PC-9 (cell line): ENCODE results near the gene KRTAP5-9. TPM values are rescaled to one million over a fixed set of nuclear protein-coding genes. Genes with fewer than 3 reads are reported as not detected.

Source experiments
- BruUV-seq: library from RNA; stranded (reverse); fragments of 400-500 nt; replicated peaks from 2 replicates; lab custom pipeline; 2021; lab: Mats Ljungman, UMichigan
- CTCF ChIA-PET: fragments of 300-600 bp; sonication (Branson Sonifier 250); formaldehyde crosslinking; loops from one replicate; lab custom pipeline; 2022; ENCODE audit warnings: antibody characterized with exemption; lab: Charles Lee
- POLR2A ChIA-PET: fragments of 300-600 bp; sonication (Branson Sonifier 250); formaldehyde crosslinking; loops from one replicate; lab custom pipeline; 2022; ENCODE audit warnings: antibody characterized with exemption; ENCODE audit not compliant: unreplicated experiment; lab: Charles Lee
- DNase-seq, 2 experiments: peaks; one replicate each; pipeline versions ENCODE4 v3.0.0 to v3.0.0-alpha.2; 2015 to 2022; ENCODE audit warnings: mixed read lengths in 1 of 2
- H2AFZ ChIP-seq: fragments of 200-600 bp; sonication (generic); 2 replicates; pipeline ENCODE4 v1.8.1; 2017; ENCODE audit warnings: antibody characterized with exemption
- H3F3A ChIP-seq: fragments of 200-600 bp; sonication (generic); 2 replicates; pipeline ENCODE4 v1.8.1; 2017; ENCODE audit warnings: antibody characterized with exemption, mild to moderate bottlenecking, low read depth; ENCODE audit not compliant: insufficient read depth
- H3K27ac ChIP-seq: fragments of 200-600 bp; sonication (generic); 2 replicates; pipeline ENCODE4 v1.6.1; 2016; ENCODE audit warnings: mixed run types
- H3K27me3 ChIP-seq: fragments of 200-600 bp; sonication (generic); 2 replicates; pipeline ENCODE4 v1.6.1; 2016; ENCODE audit warnings: low read depth, mixed run types; ENCODE audit not compliant: insufficient read depth
- H3K36me3 ChIP-seq: fragments of 200-600 bp; sonication (generic); 2 replicates; pipeline ENCODE4 v1.6.1; 2016; ENCODE audit warnings: low read depth, mixed run types
- H3K4me1 ChIP-seq: fragments of 200-600 bp; sonication (generic); replicated peaks from 2 replicates; pipeline ENCODE4 v1.6.1; 2016; ENCODE audit warnings: mixed run types; ENCODE audit not compliant: insufficient read depth
- H3K4me2 ChIP-seq: fragments of 200-600 bp; sonication (generic); 2 replicates; pipeline ENCODE4 v1.6.1; 2017; ENCODE audit warnings: mixed run types
- H3K4me3 ChIP-seq: fragments of 200-600 bp; sonication (generic); 2 replicates; pipeline ENCODE4 v1.6.1; 2016; ENCODE audit warnings: mixed run types
- H3K79me2 ChIP-seq: fragments of 200-600 bp; sonication (generic); 2 replicates; pipeline ENCODE4 v1.6.1; 2017; ENCODE audit warnings: low read depth, mixed run types
- H3K9me2 ChIP-seq: fragments of 200-600 bp; sonication (generic); 2 replicates; pipeline ENCODE4 v1.8.1; 2017; ENCODE audit warnings: mild to moderate bottlenecking; ENCODE audit not compliant: insufficient read depth
- H3K9me3 ChIP-seq: fragments of 200-600 bp; sonication (generic); 2 replicates; pipeline ENCODE4 v1.8.1; 2016; ENCODE audit warnings: low read depth; ENCODE audit not compliant: insufficient read depth
- H4K20me1 ChIP-seq: fragments of 200-600 bp; sonication (generic); 2 replicates; pipeline ENCODE4 v1.8.1; 2017; ENCODE audit not compliant: insufficient read depth
- CTCF ChIP-seq: fragments of 200-600 bp; sonication (generic); conservative IDR thresholded peaks from 2 replicates; pipeline ENCODE4 v1.6.1; 2017; ENCODE audit warnings: mixed run types, antibody characterized with exemption, mild to moderate bottlenecking, moderate library complexity
- EZH2 ChIP-seq: fragments of 200-600 bp; sonication (generic); IDR thresholded peaks from 2 replicates; pipeline ENCODE4 v1.8.0; 2017; ENCODE audit warnings: antibody characterized with exemption, low read depth
- intact Hi-C: fragments of 100-400 bp; cut with micrococcal nuclease; formaldehyde crosslinking; loops from one replicate; pipeline ENCODE4 v1.10.0; 2022; ENCODE audit not compliant: unreplicated experiment
- total RNA-seq: library from RNA; stranded (reverse); gene quantifications from 2 replicates; pipeline ENCODE4 v1.2.3, GENCODE V29; 2021

KRTAP5-9 gene
- total RNA-seq, 1 experiment from 2014 or later, result not detected

DNA sequence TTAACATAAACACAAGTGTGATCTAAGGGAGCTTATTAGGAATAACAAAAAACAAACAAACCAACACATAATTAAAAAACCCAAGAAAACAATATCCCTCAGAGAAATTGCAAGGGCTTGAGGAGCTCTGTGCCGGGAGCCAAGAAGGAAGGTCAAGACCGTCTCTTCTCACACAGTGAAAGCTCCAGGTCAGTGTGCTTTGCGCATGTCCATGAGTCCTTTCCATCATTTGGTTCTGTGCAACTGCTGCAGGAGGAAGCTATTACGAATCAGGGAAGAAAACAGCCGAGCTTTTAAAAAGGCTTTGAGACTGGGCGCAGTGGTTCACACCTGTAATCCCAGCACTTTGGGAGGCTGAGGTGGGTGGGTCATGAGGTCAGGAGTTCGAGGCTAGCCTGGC is 5.8 kb upstream of the KRTAP5-9 start:
- CTCF ChIA-PET, result no interaction called here
- BruUV-seq, result no TSS peak
- intact Hi-C loops, result no loop called here

GRCh38 chr11:71542879-71543777 is 5.1 kb upstream of the KRTAP5-9 start:
- H3K4me1 ChIP-seq, result 0 out of 2 replicates have a peak, but pooled peaks cover 5% of the 10 kb centered on the region
- ChIA-PET CTCF (no interaction called here), POLR2A (no interaction called here)
- H4K20me1 ChIP-seq, result no peaks in the 10 kb centered on the region
- no peak overlapping the region for H3K4me2 ChIP-seq
- intact Hi-C loops, result no loop called here
- no TSS peak for BruUV-seq
- H3K4me3 ChIP-seq, result no peak overlapping the region
- no peak overlapping the region for H3K27ac ChIP-seq
- H3K27me3 ChIP-seq, result peaks cover 25% of the 10 kb centered on the region
- no peak overlapping the region for H2AFZ ChIP-seq
- TF ChIP-seq CTCF (no peak), EZH2 (no peak)
- H3K9me3 ChIP-seq, result no peaks in the 10 kb centered on the region
- no peak for DNase-seq
- H3F3A ChIP-seq, result no peaks in the 10 kb centered on the region
- no peaks in the 10 kb centered on the region for H3K9me2 ChIP-seq
- H3K79me2 ChIP-seq, result no peaks in the 10 kb centered on the region
- no peaks in the 10 kb centered on the region for H3K36me3 ChIP-seq

More for the DNA sequence above, 5.8 kb upstream of the KRTAP5-9 start:
- Histone ChIP-seq H3K4me1 (0 out of 2 replicates have a peak, but pooled peaks cover 5% of the 10 kb centered on the region), H3K9me2 (no peaks in the 10 kb centered on the region), H2AFZ (no peak overlapping the region), H3K27ac (no peak overlapping the region), H3F3A (no peaks in the 10 kb centered on the region), H3K4me2 (no peak overlapping the region), H3K36me3 (no peaks in the 10 kb centered on the region), H4K20me1 (no peaks in the 10 kb centered on the region), H3K9me3 (no peaks in the 10 kb centered on the region), H3K79me2 (no peaks in the 10 kb centered on the region), H3K27me3 (peaks cover 19% of the 10 kb centered on the region), H3K4me3 (no peak overlapping the region)
- no peak for DNase-seq
- TF ChIP-seq CTCF (no peak), EZH2 (no peak)
- POLR2A ChIA-PET, result interaction anchor here (0.7 kb wide), 1 partner anchor 110 kb away, joined by 3 read pairs; no protein-coding TSS in a partner anchor

DNA sequence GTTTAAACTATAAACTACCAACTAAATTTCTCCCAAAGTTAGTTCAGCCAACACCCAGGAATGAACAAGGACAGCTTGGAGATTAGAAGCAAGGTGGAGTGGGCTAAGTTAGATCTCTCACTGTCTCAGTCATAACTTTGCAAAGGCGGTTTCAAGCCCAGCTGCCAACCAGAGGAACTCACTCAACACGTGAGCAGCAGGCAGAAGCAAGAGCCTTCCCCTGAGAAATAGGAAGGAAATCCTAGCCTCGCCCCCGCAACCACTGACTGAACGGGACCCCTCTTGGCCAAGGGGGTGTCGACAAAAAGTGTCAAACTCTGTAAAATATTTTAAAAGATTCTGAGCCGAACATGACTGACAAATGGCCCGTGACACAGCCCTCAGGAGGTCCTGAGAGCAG is 4.4 kb upstream of the KRTAP5-9 start:
- H3K36me3 ChIP-seq, result no peaks in the 10 kb centered on the region
- ChIA-PET CTCF (no interaction called here), POLR2A (no interaction called here)
- H3K9me3 ChIP-seq, result no peaks in the 10 kb centered on the region
- intact Hi-C loops, result no loop called here
- H3K27me3 ChIP-seq, result peaks cover 33% of the 10 kb centered on the region
- no TSS peak for BruUV-seq
- no peak overlapping the region for H3K4me2 ChIP-seq
- no peaks in the 10 kb centered on the region for H3K9me2 ChIP-seq
- no peaks in the 10 kb centered on the region for H3K79me2 ChIP-seq
- no peak overlapping the region for H3K27ac ChIP-seq
- no peak for DNase-seq
- TF ChIP-seq EZH2, result no peak
- TF ChIP-seq CTCF, result no peak
- H4K20me1 ChIP-seq, result no peaks in the 10 kb centered on the region
- no peaks in the 10 kb centered on the region for H3F3A ChIP-seq
- H3K4me3 ChIP-seq, result no peak overlapping the region
- no peak overlapping the region for H2AFZ ChIP-seq
- 0 out of 2 replicates have a peak, but pooled peaks cover 5% of the 10 kb centered on the region for H3K4me1 ChIP-seq
